Stimulated activated naive CD8-positive, alpha-beta T cell treated with anti-CD3 and anti-CD28 coated beads, Interleukin-15, Interleukin-2, amounts not matched to agents 100 ng/mL and 50 ng/mL, for 24 hours (primary cell): ENCODE data around the gene CELA3A.
A peak's percentile ranks its signal among the peaks of the same experiment; 100 is the strongest.
"Not testable (repeated sequence)": the region's sequence is repeated elsewhere in the genome, so short reads cannot be mapped to it uniquely, and the experiment has no call there.

Experiments used
- H3K27ac Mint-ChIP-seq: one replicate; pipeline ENCODE4 v1.8.0; 2021; ENCODE audit warnings: mild to moderate bottlenecking, mixed read lengths
- H3K27me3 Mint-ChIP-seq: one replicate; pipeline ENCODE4 v1.8.0; 2021; ENCODE audit warnings: mixed read lengths
- H3K36me3 Mint-ChIP-seq: one replicate; pipeline ENCODE4 v1.8.0; 2021; ENCODE audit warnings: low read depth, mixed read lengths
- H3K4me1 Mint-ChIP-seq: one replicate; pipeline ENCODE4 v1.8.0; 2021; ENCODE audit warnings: low read depth, mixed read lengths
- H3K4me3 Mint-ChIP-seq: one replicate; pipeline ENCODE4 v1.8.0; 2021; ENCODE audit warnings: mild to moderate bottlenecking, mixed read lengths
- H3K9me3 Mint-ChIP-seq: one replicate; pipeline ENCODE4 v1.8.0; 2021; ENCODE audit warnings: mixed read lengths

Gene CELA3A, protein sequence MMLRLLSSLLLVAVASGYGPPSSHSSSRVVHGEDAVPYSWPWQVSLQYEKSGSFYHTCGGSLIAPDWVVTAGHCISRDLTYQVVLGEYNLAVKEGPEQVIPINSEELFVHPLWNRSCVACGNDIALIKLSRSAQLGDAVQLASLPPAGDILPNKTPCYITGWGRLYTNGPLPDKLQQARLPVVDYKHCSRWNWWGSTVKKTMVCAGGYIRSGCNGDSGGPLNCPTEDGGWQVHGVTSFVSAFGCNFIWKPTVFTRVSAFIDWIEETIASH

GRCh38 chr1:22001409-22001808 is at the start of gene CELA3A:
CELA3A (plus strand) TSS chr1:22001657; CDS start chr1:22001675, 18 bp downstream.
- Mint-ChIP-seq H3K27ac (no peak within 1 kb of the TSS), H3K4me3 (no peak within 1 kb of the TSS), H3K27me3 (no peaks in the 10 kb centered on the region), H3K4me1 (no peaks in the 10 kb centered on the region), H3K36me3 (no peaks in the 10 kb centered on the region), H3K9me3 (no peaks in the 10 kb centered on the region)

GRCh38 chr1:21952786-21953520 is 48.5 kb upstream of the CELA3A start:
- Mint-ChIP-seq H3K27ac (no peak overlapping the region), H3K36me3 (no peaks in the 10 kb centered on the region), H3K27me3 (no peaks in the 10 kb centered on the region)

GRCh38 chr1:21955058-21955457 is 46.4 kb upstream of the CELA3A start:
- Mint-ChIP-seq H3K9me3 (no peaks in the 10 kb centered on the region), H3K36me3 (no peaks in the 10 kb centered on the region), H3K4me3 (no peak overlapping the region), H3K27me3 (no peaks in the 10 kb centered on the region), H3K4me1 (peaks cover 23% of the 10 kb centered on the region), H3K27ac (no peak overlapping the region)

More at GRCh38 chr1:21952786-21953520, 48.5 kb upstream of the CELA3A start:
- no peaks in the 10 kb centered on the region for H3K9me3 Mint-ChIP-seq
- H3K4me3 Mint-ChIP-seq: no peak overlapping the region
- H3K4me1 Mint-ChIP-seq: peaks cover 14% of the 10 kb centered on the region

DNA sequence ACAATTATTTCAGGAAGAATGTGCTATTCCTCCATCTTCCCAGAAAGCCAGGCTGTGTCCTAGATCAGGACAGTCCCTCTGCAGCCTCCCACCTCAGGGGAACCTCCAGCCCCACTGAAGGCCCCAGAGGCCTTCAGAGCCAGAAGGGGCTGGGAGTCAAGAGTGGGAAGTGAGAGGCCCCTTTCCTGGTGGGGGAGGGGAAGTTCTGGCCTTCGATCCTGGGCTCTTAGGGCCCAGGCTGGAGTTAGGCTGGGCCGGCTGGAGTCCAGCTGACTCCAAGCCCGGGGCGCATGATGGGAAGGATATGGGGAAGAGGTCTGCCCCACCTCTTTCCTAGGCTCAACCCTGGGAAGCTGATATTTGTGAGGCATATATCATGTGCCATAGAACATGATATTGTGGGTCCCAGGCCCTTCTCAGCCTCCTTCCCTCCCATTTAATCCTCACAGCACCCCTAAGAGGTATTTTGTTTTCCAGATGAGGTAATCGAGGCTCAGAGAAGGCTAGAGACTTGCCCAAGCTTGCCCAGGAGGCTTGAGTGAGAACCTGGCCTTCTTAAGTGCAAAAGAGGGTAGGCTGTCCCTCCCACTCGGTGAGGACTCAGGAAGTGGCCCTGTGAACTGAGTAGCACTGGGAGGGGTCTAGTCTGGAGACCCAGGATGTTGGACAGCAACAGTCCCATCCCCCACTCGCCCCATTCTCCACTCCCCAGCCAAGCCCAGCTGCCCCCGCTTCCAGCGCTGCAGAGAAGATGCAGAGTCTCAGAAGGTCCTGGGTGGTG is 45.8 kb upstream of the CELA3A start:
- no peak overlapping the region for H3K4me3 Mint-ChIP-seq
- H3K27ac Mint-ChIP-seq: no peak overlapping the region
- H3K9me3 Mint-ChIP-seq: no peaks in the 10 kb centered on the region
- H3K36me3 Mint-ChIP-seq: no peaks in the 10 kb centered on the region
- H3K4me1 Mint-ChIP-seq: peaks cover 23% of the 10 kb centered on the region
- H3K27me3 Mint-ChIP-seq: no peaks in the 10 kb centered on the region

DNA sequence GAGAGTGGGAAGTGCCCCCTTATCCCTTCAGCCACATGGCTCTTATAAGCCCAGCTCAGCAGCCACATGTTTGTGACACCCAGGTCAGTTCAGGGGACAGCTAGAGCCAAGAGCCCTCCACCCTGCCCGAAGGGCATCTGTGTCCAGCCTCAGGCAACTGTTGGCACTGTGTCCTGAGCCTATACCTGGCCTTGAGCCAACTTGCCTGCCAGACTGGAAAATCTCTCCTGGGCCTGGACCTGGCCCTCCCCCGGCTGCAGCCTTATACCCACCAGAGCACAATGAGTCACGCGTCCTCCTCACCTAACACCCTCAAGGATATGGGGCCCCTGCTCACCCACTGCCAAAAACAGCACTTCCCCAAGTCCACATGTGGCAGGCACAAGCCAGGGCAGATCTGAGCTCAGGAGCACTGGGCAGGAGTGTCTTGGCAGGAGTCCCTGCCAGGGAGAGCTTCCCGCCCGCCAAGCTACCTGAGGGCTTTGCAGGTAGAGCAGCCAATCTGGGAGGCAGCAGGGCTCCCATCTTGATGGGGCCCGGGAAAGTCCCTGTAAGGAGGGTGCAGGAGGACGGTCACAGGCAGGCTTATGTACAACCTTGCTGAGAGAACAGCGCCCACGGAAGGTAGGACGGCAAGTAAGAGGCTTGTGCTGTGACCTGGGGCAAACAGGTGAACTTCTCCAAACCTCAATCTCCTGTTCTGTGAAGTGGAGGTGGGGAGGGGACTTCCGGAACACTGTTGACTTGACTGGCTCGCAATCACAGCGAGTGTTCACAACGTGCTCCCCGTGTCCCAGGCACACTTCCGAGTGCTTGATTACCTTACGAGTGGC is 44.5 kb upstream of the CELA3A start:
- Mint-ChIP-seq H3K27ac (peak overlapping the region; percentile 80), H3K4me3 (peak overlapping the region; percentile 37), H3K9me3 (no peaks in the 10 kb centered on the region), H3K4me1 (peaks cover 23% of the 10 kb centered on the region), H3K27me3 (no peaks in the 10 kb centered on the region), H3K36me3 (no peaks in the 10 kb centered on the region)

DNA sequence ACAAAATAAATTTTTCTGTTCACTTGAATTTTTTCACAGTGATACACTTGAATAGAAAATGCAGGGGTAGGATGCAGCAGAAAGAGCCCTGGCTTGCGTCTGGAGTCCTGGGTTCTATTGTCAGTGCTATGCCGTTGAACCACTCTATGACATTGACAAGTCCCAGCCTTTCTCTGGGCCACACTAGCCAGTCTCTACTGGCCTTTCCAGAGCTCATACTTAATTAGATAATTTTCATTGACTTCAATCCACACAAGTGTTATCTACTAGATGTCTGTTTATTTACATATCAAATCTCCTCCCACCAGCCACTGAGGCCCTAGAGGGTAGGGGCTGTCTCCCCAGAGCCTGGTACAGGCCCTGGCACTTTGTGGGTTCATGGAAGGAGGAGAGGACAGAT is 40.1 kb upstream of the CELA3A start:
- Mint-ChIP-seq H3K4me1 (peaks cover 23% of the 10 kb centered on the region), H3K9me3 (no peaks in the 10 kb centered on the region), H3K36me3 (no peaks in the 10 kb centered on the region), H3K4me3 (no peak overlapping the region), H3K27ac (no peak overlapping the region), H3K27me3 (no peaks in the 10 kb centered on the region)

DNA sequence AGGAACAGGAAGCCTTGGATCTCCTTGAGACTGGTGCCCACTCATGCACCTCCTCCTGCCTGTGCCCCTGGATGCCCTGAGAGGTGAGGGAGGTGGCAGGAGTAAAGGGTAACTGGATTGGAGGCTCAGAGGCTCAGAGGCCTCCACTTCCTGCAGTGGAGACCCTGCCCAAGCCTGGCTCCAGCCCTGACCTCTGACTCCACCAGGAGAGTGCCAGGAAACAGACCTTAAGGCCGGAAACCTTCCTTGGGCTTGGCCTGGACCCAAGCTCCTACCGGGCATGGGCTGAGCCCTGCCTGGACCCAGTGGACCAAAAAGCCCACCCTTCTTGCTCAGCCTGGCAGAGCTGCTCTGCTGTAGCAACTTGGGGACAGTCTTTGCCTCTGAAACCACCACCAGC is 39.7 kb upstream of the CELA3A start:
- H3K4me1 Mint-ChIP-seq: peaks cover 19% of the 10 kb centered on the region
- H3K4me3 Mint-ChIP-seq: no peak overlapping the region
- H3K9me3 Mint-ChIP-seq: no peaks in the 10 kb centered on the region
- no peaks in the 10 kb centered on the region for H3K27me3 Mint-ChIP-seq
- H3K27ac Mint-ChIP-seq: no peak overlapping the region
- H3K36me3 Mint-ChIP-seq: no peaks in the 10 kb centered on the region

GRCh38 chr1:21963477-21964217 is 37.8 kb upstream of the CELA3A start:
- Mint-ChIP-seq H3K4me3 (no peak overlapping the region), H3K27ac (no peak overlapping the region)

GRCh38 chr1:21966247-21967000 is 35.0 kb upstream of the CELA3A start:
- no peaks in the 10 kb centered on the region for H3K27me3 Mint-ChIP-seq
- no peaks in the 10 kb centered on the region for H3K36me3 Mint-ChIP-seq
- no peaks in the 10 kb centered on the region for H3K9me3 Mint-ChIP-seq
- no peak overlapping the region for H3K27ac Mint-ChIP-seq
- H3K4me1 Mint-ChIP-seq: no peaks in the 10 kb centered on the region
- no peak overlapping the region for H3K4me3 Mint-ChIP-seq

More at GRCh38 chr1:21963477-21964217, 37.8 kb upstream of the CELA3A start:
- no peaks in the 10 kb centered on the region for H3K27me3 Mint-ChIP-seq
- H3K36me3 Mint-ChIP-seq: no peaks in the 10 kb centered on the region
- H3K9me3 Mint-ChIP-seq: no peaks in the 10 kb centered on the region
- peaks cover 2% of the 10 kb centered on the region for H3K4me1 Mint-ChIP-seq

DNA sequence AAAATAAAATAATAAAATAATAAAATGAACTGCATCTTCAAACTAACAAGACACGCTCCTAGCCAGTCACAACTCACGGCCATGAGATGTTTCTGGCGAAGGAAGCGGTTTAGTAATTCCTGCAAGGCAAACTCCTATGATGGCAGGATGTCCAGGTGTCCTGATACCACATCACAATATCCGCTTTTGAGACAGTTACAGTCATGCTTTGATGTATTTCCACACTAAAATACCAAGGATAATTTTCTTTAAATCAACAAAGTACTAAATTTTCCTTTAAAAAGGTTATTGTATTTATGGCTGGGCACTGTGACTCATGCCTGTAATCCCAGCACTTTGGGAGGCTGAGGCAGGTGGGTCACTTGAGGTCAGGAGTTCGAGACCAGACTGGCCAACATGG is 34.2 kb upstream of the CELA3A start:
- H3K4me1 Mint-ChIP-seq, H3K9me3 Mint-ChIP-seq, H3K27ac Mint-ChIP-seq, H3K4me3 Mint-ChIP-seq, H3K36me3 Mint-ChIP-seq, H3K27me3 Mint-ChIP-seq: not testable (repeated sequence)

- H3K9me3 Mint-ChIP-seq, H3K36me3 Mint-ChIP-seq, H3K27ac Mint-ChIP-seq: not testable (repeated sequence)
These were observed 32.4 kb upstream of the CELA3A start for GRCh38 chr1:21969066-21969465.

GRCh38 chr1:21970523-21970922 is 30.9 kb upstream of the CELA3A start:
- not testable (repeated sequence) for H3K4me3 Mint-ChIP-seq, H3K36me3 Mint-ChIP-seq, H3K27ac Mint-ChIP-seq, H3K9me3 Mint-ChIP-seq, H3K4me1 Mint-ChIP-seq, H3K27me3 Mint-ChIP-seq

More at GRCh38 chr1:21969066-21969465, 32.4 kb upstream of the CELA3A start:
- H3K4me1 Mint-ChIP-seq, H3K4me3 Mint-ChIP-seq, H3K27me3 Mint-ChIP-seq: not testable (repeated sequence)

- not testable (repeated sequence) for H3K36me3 Mint-ChIP-seq, H3K27ac Mint-ChIP-seq, H3K27me3 Mint-ChIP-seq, H3K4me3 Mint-ChIP-seq, H3K9me3 Mint-ChIP-seq, H3K4me1 Mint-ChIP-seq
These were observed 28.4 kb upstream of the CELA3A start for GRCh38 chr1:21972973-21973441.
